HG02642 (cell line): ENCODE results near the gene TTYH2.

Experiments
- ATAC-seq: cut with Tn5 transposase; IDR thresholded peaks from one replicate; pipeline ENCODE4 v1.9.1; 2021; ENCODE audit warnings: mild to moderate bottlenecking; ENCODE audit not compliant: unreplicated experiment, poor library complexity

The TTYH2 gene

DNA sequence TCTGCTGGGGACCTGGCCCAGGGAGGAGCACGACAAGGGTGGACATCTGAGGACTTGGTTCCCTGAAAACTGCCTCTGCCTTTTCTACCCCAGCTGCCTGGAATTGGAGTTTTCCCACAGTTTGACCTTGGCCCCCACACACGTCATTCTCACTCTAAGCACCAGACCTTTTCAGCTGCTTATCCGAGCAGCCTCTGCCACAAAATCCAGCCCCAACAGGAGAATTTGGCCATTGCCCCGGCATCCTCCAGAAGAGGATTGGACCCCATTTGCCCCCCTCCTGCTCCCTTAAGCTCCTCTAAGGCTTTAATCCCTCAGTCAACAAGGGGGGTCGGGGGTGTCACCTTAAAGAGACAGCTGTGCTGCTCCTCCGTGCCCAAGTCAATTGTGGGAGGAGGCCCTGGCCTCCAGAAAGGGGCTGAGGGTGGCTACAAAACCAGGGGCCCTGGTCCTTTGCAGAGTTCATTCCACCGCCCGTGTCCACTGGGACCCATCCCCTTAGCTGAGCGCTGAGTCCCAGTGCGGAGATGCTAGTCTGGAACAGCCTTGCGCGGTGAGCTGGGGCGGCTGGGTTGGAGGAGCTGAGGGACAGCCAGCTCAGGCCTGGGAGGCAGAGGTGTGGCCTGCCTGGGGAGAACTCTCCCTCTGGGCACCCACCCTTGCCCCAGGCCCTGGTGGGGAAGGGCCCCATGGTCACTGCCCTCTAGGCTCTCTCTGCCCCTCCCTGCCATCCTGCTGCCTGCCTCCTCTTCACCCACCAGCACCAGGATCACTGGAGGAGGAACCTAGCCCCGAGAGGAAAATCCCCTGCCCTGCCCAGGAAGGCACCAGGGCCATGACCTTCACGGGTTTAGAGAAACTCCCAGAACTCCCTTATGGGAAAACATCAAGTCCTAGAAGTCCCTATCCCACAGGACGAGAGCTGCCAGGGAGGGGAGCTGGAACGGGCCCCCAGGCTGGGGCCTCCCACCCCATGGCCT, 18.8 kb downstream of the TTYH2 start:
- ATAC-seq: no peak

DNA sequence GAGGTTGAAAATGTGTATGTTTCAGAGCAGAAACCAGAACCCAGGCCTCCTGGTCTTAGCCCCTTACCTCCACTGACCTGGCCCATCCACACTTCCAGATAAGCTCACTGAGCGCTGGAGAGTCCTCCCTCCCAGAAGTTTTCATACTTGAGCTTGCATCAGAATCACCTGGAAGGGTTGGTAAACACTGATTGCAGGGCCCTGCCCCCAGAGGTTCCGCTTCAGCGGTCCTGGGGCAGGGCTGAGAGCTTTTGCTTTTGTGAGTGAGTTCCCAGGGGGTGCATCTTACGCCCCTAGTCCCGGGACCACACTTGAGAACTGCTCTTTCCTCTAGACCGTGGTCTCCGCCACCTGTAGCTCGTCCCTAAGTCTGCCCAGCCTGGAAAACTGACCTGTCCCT, 20.6 kb downstream of the TTYH2 start:
- no peak for ATAC-seq

- ATAC-seq: no peak
These were observed 21.1 kb downstream of the TTYH2 start for GRCh38 chr17:74234486-74234885.

GRCh38 chr17:74235040-74235581, 21.7 kb downstream of the TTYH2 start:
- no peak for ATAC-seq

GRCh38 chr17:74235911-74236371, 22.6 kb downstream of the TTYH2 start:
- ATAC-seq: no peak

- ATAC-seq: no peak
These were observed 23.9 kb downstream of the TTYH2 start for GRCh38 chr17:74237321-74237720.

DNA sequence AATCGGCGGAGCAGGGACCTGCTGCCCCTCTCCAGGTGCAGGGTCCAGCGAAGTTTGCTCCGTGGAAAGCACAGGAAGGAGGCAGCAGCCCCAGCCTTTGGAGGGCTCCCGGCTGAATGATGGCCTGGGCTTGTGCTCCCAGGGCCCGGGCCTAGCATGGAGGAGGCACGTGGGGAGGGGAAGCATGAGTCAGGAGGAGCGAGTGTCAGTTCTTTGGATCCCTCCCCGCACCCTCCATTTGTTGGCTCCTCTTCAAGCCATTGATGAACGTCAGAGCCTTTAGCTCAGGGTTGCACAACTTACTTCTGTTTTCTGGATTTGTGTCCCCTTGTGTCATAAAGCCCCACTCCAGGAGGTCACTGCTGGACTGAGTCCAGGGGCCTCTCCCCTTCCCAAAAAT, 25.8 kb downstream of the TTYH2 start:
- ATAC-seq: no peak

DNA sequence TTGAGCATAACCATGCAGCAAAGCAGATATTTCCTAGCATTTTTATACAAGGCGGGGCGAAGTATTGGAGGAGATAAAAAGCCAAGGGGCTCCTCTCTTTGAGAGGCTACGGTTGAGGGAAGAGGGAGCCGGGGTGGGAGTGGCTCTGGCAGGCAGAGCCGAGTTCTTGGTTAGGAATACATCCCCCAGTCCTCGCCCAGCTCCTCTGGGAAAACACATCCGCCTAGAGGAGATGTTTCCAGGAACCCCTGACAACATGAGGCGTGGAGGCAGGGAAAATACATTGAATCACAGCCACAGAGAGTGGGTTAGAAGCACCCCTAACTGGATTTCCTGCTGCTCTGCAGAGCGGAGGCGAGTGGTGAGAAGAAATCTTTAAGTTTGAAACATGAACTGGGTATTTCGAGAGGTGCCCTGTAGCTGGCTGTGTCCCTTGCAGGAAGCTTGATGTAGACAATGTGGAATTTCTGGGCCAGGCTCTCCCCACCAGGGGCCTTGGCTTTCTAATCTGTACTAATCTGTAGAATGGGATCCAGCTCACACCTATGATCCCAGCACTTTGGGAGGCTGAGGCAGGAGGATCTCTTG, 27.3 kb downstream of the TTYH2 start:
- ATAC-seq: no peak

GRCh38 chr17:74241431-74241830, 28.1 kb downstream of the TTYH2 start:
- ATAC-seq: no peak

DNA sequence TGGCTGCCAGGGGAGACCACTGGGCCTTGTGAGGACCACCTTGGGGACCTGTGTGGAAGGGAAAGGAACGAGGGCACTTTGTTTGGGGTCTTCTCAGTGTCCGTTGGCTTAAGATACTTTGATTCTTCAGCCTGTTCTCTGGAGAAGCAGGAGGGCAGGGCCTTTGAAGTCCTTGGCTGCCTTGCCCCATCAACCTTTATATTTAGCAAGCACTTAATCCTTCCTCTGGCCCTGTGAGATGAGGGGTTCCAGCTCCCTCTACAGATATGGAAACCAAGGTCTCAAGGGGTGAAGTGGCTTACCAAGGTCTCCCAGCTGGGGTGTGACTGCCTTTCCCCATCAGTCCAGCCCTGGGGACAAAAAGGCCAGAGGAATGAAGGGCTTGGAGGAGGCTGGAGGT, 28.5 kb downstream of the TTYH2 start:
- ATAC-seq: no peak

DNA sequence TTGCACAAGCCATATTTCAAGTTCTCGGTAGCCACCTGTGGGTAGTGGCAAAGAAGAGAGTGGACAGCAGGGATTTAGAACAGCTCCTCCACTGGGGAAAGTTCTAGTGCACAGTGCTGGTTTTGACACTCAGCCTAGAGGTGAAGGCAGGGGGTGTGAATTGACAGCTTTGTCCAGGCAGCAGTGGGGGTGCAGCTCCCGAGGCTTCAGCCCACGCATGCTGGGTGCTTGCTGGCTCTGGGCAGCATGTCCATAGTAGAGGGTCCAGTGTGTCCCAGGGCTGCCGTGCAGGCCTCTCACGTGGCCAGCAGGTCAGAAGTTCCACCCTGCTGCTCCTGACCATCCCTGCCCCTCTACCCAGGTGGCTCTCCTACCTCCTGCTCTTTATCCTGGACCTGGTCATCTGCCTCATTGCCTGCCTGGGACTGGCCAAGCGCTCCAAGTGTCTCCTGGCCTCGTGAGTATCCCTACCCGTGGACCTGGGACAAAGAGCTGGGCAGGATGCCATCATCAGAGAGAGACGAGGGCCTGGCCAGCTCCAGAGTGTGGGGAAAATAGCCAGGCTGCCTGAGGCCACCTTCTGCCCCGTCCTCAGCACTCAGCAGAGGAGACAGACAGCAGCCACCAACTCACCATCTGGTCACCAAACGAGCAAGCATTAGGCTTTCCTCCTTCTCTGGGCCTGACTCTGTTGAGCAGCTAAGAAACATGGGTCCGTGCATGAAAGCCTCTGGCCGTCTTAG, 29.8 kb downstream of the TTYH2 start:
- ATAC-seq: no peak

DNA sequence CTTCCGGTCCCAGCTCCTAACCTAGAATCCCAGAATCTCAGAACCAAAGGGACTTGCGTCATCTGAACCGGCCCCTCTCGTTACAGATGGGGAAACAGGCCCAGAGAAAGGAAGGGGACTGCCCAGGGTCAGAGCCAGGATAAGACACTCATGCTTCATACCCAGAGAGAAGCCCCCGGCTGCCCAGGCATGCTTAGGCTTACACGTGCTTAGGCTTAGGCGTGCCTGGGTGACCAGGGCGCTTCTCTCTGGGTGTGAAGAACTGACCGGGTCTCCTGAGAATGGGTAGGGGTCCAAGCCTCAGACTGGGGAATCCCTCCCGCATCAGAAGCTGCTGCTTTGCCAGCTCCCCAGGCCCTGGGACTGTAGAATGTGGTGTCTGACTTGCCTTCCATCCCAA, 30.8 kb downstream of the TTYH2 start:
- ATAC-seq: no peak

DNA sequence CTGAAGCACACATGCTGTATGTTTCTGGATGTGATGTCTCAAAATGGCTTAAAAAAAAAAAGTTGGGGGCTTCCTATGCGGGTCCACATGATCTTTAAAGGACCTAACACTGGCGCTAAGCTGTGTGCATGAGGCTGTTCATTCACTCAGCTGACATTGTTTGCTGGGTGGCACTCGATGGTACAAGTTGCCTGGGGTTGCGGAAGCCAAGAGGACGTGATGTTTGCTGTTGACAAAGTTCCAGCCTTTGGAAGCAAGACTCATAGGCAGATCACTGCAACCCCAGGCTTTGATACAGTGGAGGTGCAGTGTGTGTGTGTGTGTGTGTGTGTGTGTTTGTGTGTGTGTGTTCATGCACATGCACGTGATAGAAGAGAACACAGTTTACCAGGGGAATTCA, 31.2 kb downstream of the TTYH2 start:
- no peak for ATAC-seq

GRCh38 chr17:74245145-74245831, 31.9 kb downstream of the TTYH2 start:
- ATAC-seq: no peak

DNA sequence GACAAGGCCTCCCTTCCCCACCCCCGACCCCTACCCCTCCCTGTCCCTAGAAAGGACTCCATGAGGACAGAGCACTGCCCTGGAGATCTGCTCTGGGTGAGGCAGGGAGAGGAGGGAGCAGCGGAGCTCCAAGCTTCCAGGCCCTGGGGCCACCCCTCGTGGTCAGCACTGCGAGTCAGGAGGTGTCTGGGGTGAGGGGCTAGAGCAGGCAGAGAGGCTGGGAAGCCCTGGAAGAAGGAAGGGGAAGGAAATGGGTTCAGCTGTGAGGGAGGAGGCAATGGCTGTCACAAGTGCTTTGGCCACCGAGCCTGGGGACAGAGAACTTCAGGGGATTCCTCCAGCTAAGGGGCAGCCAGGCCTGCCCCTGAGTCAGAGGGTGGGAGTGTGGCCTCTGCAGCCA, 32.5 kb downstream of the TTYH2 start:
- no peak for ATAC-seq

DNA sequence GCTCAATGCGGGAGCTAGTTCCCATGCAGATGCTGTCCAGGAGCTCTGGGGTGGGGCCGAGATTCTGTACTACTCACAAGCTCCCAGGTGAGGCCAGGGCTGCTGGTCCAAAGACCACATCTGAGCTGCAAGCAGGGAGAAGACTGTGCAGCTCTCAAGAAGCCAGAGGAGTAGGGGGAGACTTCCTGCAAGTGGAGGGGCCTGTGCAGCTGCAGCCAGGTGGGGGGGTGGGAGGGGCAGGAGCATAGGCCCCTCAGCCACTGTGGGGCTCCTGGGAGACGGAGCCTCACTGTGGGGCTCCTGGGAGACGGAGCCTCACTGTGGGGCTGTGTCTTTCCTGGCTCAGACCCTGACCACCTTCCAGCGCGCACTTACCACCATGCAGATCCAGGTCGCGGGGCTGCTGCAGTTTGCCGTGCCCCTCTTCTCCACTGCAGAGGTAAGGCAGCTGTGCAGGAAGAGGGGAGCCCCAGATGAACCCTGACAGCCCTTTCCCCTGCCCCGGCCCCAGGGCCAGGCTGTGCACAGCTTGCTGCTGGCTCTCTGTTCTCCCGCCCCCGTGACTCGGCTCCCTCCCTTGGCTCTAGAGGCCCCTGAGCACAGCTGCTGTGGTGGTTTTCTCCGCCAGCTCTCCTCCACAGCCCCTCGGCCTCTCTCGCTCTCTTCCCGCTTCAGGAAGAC, 36.4 kb downstream of the TTYH2 start:
- no peak for ATAC-seq

DNA sequence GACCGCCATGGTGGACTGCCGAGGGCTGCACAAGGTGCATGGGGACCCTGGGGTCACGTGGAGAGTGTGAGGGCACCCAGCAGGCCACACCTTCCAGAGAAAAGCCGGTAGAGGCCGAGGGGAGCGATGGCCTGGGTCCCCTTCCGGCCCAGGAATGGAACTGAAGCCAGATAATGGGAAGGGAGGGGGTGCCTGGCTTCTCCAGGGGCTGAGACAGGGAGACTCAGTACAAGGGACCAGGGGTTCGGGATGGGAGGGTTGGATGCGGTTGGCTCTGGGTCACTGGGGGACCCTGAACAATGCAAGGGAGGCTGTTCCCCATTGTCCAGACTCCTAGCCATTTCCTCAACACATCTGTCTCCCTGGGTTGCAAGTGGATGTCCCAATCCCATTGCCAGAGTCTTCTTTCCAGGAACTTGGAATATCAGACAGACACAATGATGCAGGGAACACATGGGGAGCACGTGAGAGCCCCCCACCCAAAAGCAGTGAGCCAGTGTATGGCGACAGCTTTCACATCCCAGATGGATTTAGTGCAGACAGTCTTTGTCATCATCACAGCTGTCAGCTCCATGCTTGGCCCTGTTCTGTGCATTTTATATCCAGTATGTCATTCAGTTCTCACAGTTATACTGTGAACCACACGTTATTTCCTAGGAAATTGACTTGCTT, 37.1 kb downstream of the TTYH2 start:
- ATAC-seq: no peak

DNA sequence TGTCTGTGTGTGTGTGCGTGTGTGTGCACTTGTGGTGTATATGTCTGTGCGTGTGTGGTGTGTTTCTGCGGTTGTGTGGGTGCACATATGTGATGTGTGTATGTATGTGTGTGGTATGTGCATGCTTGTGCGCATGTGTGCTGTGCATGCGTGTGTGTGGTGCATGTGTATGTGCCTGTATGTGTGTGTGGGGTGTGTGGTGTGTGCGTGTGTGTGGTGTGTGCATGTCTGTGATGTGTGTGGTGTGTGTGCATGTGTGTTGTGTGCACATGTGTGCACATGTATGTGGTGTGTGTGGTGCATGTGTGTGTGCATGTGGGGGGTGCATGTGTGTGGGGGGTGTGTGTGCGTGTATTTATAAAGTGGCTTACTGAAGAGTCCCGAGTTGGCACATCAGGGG, 37.7 kb downstream of the TTYH2 start:
- ATAC-seq: no peak

DNA sequence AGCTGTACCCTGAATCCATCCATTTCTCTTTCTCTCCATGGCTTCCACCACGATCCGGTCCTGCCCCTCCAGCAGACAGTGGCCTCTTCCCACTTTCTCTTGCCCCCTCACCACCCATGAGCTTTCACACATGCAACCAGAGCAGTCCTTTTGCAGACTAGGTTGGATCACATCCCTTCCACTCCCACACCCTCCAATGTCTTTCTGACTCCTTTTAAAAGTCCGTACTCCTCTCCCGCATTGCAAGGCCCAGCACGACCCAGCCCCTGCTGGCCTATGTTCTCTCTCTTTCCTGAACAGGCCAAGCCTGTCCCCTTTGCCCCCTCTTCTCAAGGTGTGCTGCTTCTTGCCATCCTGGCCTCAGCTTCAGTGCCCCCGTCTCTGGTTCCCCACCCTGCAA, 38.2 kb downstream of the TTYH2 start:
- no peak for ATAC-seq
